Subcutaneous adipose tissue (tissue), 4 donors: ENCODE data around the gene DAGLB. TPM values are rescaled to one million over a fixed set of nuclear protein-coding genes. Genes with fewer than 3 reads are reported as not detected.

Source experiments
- CTCF ChIP-seq: fragments of 450-650 bp; IDR thresholded peaks from one replicate; pipeline ENCODE4 v1.5.1; 2016; ENCODE audit warnings: low read depth, mild to moderate bottlenecking, control low read depth, antibody characterized with exemption, moderate library complexity
- total RNA-seq, 4 donors: library from RNA; depleted of rRNA; stranded (reverse); fragments of >200 nt; gene quantifications; one replicate each; pipeline ENCODE4 v1.1.0, GENCODE V29; 2016

DAGLB gene
- total RNA-seq, 4 donors from 2014 or later = 7.8 to 22.3 (median 16.3) TPM

- no peak for TF ChIP-seq CTCF
Observed at GRCh38 chr7:6385909-6386560, 61.7 kb downstream of the DAGLB start.

DNA sequence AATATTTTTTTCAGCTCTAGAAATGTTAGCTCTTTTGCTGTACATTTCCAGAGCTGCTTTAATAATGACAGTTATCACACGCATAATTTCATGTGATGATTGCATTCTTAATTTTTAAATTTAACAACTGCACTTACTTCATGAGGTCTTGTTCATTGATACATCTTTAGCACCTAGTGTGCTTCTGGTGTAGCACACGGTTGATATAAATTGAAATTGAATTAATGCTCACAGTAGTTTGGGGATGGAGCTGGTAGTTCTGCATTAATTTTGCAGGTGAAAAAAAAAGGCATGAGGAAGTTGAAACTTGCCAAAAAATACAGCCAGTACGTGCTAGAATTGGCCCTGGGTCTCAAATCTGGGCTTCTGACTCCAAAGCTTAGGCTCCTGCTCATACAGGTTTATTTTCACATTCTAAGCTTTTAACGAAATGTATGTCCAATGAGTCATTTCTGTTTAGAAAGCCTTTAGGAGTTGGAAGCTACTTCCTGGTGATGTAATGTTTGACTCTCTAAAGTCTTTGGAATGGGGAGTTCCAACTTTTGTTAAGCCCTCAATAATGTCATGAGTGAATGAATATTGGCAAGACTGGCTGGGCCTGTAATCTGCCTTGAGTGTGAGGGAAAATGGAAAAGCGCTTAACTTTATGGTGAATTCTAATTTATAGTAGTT, 62.5 kb downstream of the DAGLB start:
- TF ChIP-seq CTCF = no peak

DNA sequence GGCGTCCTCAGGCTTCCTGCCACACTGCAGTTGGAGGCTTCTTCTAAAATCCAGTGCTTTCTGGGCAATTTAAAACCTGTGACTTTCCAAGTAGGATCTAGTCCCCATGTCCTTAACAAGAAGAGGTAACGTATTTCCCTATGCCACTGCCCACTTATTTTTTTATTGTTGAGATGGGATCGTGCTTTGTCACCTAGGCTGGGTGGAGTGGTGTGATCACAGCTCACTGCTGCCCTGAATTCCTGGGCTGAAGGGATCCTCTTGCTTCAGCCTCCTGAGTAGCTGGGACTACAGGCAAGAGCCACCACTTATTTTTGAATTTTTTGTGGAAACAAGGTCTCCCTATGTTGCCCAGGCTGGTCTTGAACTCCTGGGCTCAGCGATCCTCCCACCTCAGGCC, 63.4 kb downstream of the DAGLB start:
- no peak for TF ChIP-seq CTCF

- no peak for TF ChIP-seq CTCF
Observed at GRCh38 chr7:6382817-6383216, 64.9 kb downstream of the DAGLB start.

DNA sequence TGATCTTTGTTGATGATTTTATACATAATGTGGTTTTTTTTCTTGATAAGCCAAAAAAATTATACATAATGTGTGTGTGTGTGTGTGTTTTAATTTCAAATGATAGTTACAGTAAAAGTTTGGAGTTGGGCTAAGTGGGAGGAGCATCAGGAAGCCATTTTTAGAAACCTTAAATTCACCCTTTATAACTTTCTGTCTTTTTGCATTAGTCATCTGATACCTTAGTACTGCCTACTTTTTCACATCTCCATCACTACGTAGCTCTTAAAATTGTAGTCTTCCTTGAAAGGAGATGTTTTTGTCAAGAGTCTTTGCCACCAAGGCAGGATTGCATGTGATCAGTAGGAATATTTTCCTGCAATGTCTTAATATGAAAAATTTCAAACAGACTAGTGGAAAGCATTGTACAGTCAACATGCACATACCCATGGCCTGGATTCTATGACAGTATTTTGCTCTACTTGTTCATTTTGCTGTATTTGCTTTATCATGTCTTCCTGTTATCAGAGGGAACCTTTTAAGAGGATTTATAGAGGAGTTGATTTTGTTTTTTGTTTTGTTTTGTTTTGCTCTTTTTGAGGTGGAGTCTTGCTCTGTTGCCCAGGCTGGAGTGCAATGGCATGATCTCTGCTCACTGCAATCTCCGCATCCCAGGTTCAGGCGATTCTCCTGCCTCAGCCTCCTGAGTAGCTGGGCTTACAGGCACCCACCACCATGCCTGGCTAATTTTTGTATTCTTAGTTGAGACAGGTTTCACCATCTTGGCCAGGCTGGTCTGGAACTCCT, 67.3 kb downstream of the DAGLB start:
- TF ChIP-seq CTCF = no peak

- TF ChIP-seq CTCF = no peak
Observed at GRCh38 chr7:6379886-6380285, 67.9 kb downstream of the DAGLB start.

- no peak for TF ChIP-seq CTCF
Observed at GRCh38 chr7:6376820-6377219, 70.9 kb downstream of the DAGLB start.
